GM10248 (cell line): ENCODE measurements around the gene CEP250.

Source experiments
- CTCF ChIA-PET: fragments of 300-600 bp; sonication (Branson Sonifier 250); formaldehyde crosslinking; extraction: SDS; loops from one replicate; lab custom pipeline; 2021; ENCODE audit warnings: antibody characterized with exemption; lab: Yijun Ruan, JAX
- POLR2A ChIA-PET: fragments of 350-650 bp; sonication (Branson Sonifier 250); formaldehyde crosslinking; extraction: SDS; loops from one replicate; lab custom pipeline; 2020; ENCODE audit warnings: antibody characterized with exemption; lab: Yijun Ruan, JAX
- DNase-seq: peaks from one replicate; pipeline ENCODE4 v3.0.0; 2012; ENCODE audit errors: extremely low spot score
- TF ChIP-seq, protein P1 (sequence below): IDR thresholded peaks from 2 replicates; pipeline ENCODE4 v1.5.1; 2012; ENCODE audit warnings: mild to moderate bottlenecking, low read depth; ENCODE audit errors: extremely low read depth, missing control alignments, control extremely low read depth

Gene CEP250

GRCh38 chr20:35558451-35558850, 103.1 kb downstream of the CEP250 start:
- ChIA-PET POLR2A (no interaction called here), CTCF (interaction anchor here (1.4 kb wide), 1 partner anchor 45 kb away, joined by 3 read pairs; no protein-coding TSS in a partner anchor)
- TF ChIP-seq, protein P1, sequence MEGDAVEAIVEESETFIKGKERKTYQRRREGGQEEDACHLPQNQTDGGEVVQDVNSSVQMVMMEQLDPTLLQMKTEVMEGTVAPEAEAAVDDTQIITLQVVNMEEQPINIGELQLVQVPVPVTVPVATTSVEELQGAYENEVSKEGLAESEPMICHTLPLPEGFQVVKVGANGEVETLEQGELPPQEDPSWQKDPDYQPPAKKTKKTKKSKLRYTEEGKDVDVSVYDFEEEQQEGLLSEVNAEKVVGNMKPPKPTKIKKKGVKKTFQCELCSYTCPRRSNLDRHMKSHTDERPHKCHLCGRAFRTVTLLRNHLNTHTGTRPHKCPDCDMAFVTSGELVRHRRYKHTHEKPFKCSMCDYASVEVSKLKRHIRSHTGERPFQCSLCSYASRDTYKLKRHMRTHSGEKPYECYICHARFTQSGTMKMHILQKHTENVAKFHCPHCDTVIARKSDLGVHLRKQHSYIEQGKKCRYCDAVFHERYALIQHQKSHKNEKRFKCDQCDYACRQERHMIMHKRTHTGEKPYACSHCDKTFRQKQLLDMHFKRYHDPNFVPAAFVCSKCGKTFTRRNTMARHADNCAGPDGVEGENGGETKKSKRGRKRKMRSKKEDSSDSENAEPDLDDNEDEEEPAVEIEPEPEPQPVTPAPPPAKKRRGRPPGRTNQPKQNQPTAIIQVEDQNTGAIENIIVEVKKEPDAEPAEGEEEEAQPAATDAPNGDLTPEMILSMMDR, result no peak
- DNase-seq, result no peak

DNA sequence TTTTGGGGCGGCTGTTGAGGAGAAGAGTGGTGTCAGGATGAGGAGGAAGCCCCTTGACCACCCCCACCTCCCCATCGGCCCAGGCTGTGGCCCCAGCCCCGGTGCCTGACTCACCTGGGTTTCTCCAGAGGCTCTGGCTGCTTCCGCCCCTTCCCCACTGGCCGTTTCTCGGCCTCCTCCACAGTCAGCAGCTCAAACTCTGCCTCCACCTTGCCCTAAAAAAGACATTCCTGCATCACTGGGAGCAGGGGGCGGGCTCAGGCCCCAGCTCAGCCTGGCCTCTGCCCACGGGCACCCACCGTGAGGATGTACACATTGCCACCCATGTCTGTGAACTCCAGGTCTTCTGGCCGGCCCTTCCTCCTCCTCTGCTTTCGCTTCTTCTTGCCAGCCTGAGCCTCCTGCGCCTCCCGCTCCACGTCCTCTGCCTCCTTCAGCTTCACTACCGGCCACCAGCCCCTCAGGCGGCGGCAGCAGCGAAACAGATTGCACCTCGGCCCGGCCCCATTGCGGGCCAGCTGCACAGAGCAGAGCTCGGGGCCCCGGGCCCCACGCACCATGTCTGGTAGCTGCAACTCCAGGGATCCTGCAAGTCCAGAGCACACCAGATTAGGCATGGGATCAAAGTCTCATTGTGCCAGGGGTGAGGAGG, 103.8 kb downstream of the CEP250 start:
- CTCF ChIA-PET, result no interaction called here
- POLR2A ChIA-PET, result no interaction called here
- TF ChIP-seq, protein P1, result no peak
- no peak for DNase-seq

DNA sequence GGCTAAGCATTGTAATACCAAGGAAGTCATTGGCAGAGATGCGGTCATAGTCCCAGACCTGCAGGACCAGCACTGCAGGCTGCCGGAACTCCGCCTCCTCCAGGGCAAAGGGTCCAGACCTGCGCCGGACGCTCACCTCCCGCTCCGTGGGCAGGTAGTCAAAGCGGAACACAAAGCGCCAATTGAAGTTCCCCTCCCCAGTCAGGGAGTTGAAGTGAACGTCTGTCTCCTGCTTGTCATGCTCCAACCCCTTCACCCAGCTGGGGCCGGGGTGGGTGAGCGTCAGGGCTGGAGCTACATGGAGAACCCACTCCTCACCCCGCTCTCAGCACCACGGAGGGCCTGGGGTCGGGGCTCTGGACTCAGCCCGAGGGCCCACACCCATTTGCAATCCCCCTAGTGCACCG, 104.7 kb downstream of the CEP250 start:
- TF ChIP-seq, protein P1, result no peak
- POLR2A ChIA-PET, result interaction anchor here (0.5 kb wide), 1 partner anchor 976 kb away, joined by 5 read pairs; no protein-coding TSS in a partner anchor
- no peak for DNase-seq
- CTCF ChIA-PET, result no interaction called here

DNA sequence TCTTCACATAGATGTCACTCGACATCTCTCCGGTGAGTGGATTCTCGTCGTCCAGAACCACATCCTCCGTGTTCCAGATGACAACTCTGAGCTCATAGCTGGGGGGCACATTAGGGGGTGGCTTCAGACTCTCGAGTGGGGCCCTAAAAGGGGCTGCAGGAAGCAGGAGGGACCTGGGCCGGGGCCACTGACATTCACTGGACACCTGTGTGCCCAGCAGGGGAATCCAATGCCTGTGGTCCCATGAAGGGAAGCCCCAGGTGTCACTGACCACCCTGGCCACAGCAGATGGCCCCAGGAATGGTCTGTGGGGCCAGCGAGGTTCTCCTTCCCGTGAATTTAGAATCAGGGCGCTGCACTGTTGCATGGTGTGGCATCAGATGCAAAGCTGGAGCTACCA, 105.1 kb downstream of the CEP250 start:
- ChIA-PET CTCF (no interaction called here), POLR2A (no interaction called here)
- DNase-seq, result no peak
- TF ChIP-seq, protein P1, result no peak

GRCh38 chr20:35561268-35561667, 105.9 kb downstream of the CEP250 start:
- DNase-seq, result no peak
- POLR2A ChIA-PET, result no interaction called here
- CTCF ChIA-PET, result interaction anchor here (0.8 kb wide), 1 partner anchor 12 kb away, joined by 3 read pairs; no protein-coding TSS in a partner anchor
- TF ChIP-seq, protein P1, result peak; percentile 25

DNA sequence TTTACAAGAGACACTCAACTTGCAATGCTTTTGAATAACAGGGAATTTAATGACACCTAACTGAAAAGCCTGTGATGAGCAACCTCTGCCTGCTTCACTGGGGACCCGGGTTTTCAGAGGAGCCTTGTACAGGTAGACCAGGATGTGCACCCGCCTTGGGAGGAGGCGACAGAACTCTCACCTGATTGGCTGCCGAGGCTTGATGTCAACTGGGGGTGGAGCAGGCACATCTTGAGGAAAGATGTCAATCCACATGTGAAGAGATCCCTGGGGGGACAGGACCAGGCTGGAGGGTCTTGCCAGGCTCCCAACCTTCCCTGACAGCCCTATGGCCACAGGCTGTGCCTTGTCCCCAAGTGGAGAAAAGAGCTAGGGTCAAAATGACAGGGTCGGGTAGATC, 106.3 kb downstream of the CEP250 start:
- POLR2A ChIA-PET, result no interaction called here
- no peak for DNase-seq
- CTCF ChIA-PET, result interaction anchor here (0.8 kb wide), 1 partner anchor 13 kb away, joined by 3 read pairs; no protein-coding TSS in a partner anchor
- TF ChIP-seq, protein P1, result no peak
